Upper lobe of left lung (tissue), 6 donors: Measurements from ENCODE around the gene PNPLA1. TPM values are rescaled to one million over a fixed set of nuclear protein-coding genes. Genes with fewer than 3 reads are reported as not detected.
A peak's percentile ranks its signal among the peaks of the same experiment; 100 is the strongest.

ENCODE experiments used
- ATAC-seq, 2 donors: fragments of 200-7000 bp; cut with Tn5 transposase; one replicate each; pipeline ENCODE4 v1.9.1; 2022; ENCODE audit warnings: mild to moderate bottlenecking in 2 of 2, moderate library complexity in 2 of 2; ENCODE audit not compliant: low FRiP score in 2 of 2
- DNase-seq, 2 donors: peaks; one replicate each; pipeline ENCODE4 v3.0.0-alpha.2; 2019 to 2020
- H3K27ac ChIP-seq, 4 donors: fragments of 200-600 bp; sonication (generic); one replicate each; pipeline ENCODE4 v1.5.1; 2016 to 2019
- H3K27me3 ChIP-seq, 4 donors: fragments of 200-600 bp; sonication (generic); one replicate each; pipeline ENCODE4 v1.5.1; 2017 to 2019
- H3K36me3 ChIP-seq, 4 donors: fragments of 200-600 bp; sonication (generic); one replicate each; pipeline ENCODE4 v1.5.1; 2016 to 2019
- H3K4me1 ChIP-seq, 4 donors: fragments of 200-600 bp; sonication (generic); one replicate each; pipeline ENCODE4 v1.5.1; 2018 to 2019
- H3K4me3 ChIP-seq, 4 donors: fragments of 200-600 bp; sonication (generic); one replicate each; pipeline ENCODE4 v1.5.1; 2017 to 2019; ENCODE audit warnings: mild to moderate bottlenecking in 2 of 4, moderate library complexity in 1 of 4
- H3K9me3 ChIP-seq, 4 donors: fragments of 200-600 bp; sonication (generic); one replicate each; pipeline ENCODE4 v1.5.1; 2018 to 2019
- CTCF ChIP-seq, 6 experiments: fragments of 450-650 bp in 4 of 6; fragments of 200-600 bp in 2 of 6; sonication (generic) in 2 of 6; IDR thresholded peaks; one replicate each; pipeline ENCODE4 v1.5.1; 2016 to 2019; ENCODE audit warnings: antibody characterized with exemption in 6 of 6
- EP300 ChIP-seq, 4 donors: sonication (generic); formaldehyde crosslinking; IDR thresholded peaks; one replicate each; pipeline ENCODE4 v1.5.1; 2017; ENCODE audit warnings: antibody characterized with exemption in 4 of 4, control low read depth in 2 of 4
- POLR2A ChIP-seq, 4 donors: fragments of 450-650 bp; IDR thresholded peaks; one replicate each; pipeline ENCODE4 v1.5.1; 2016 to 2017; ENCODE audit warnings: antibody characterized with exemption in 4 of 4, mild to moderate bottlenecking in 2 of 4
- POLR2AphosphoS5 ChIP-seq, 2 donors: sonication (generic); formaldehyde crosslinking; IDR thresholded peaks; one replicate each; pipeline ENCODE4 v1.5.1; 2017; ENCODE audit warnings: antibody characterized with exemption in 2 of 2
- WGBS, 2 donors: methylation state at CpG; one replicate each; pipeline ENCODE4 v1.1.5; 2017 to 2018; 5-methylcytosine and 5-hydroxymethylcytosine counted together
- total RNA-seq, 6 donors: library from RNA; depleted of rRNA in 4 of 6; stranded (reverse); fragments of >200 nt in 4 of 6; gene quantifications; one replicate each; pipeline versions ENCODE4 v1.1.0 to v1.2.1, GENCODE V29; 2016 to 2021
- donor health status: DM: no; HTN: no; CAD: no; lungs with moderate emphysema.
- donor health status: DM: no; HTN: yes; CAD: no; lungs with severe emphysema.

PNPLA1 gene
- total RNA-seq, 6 donors from 2014 or later, result 0.14 to 0.61 (median 0.30) TPM; not detected in 3

- H3K36me3 ChIP-seq, result peaks cover 31 to 87% (median 52%) of the 10 kb centered on the region in 4 donors
- ATAC-seq (no peak), DNase-seq (no peak)
- no peaks in the 10 kb centered on the region for H3K27me3 ChIP-seq
- H3K4me3 ChIP-seq, result no peak overlapping the region
- H3K27ac ChIP-seq, result no peak overlapping the region
- WGBS, 2 donors, result 99 to 100% methylated on average over 1 to 11 of the region's 11 CpGs
- no peak for TF ChIP-seq POLR2A (IDR thresholded peaks at IDR 0.05)
- no peak for TF ChIP-seq CTCF (IDR thresholded peaks at IDR 0.05)
- TF ChIP-seq POLR2AphosphoS5 (IDR thresholded peaks at IDR 0.05), result no peak
- TF ChIP-seq EP300 (IDR thresholded peaks at IDR 0.05), result no peak
- no peaks in the 10 kb centered on the region for H3K9me3 ChIP-seq
- H3K4me1 ChIP-seq, result peaks cover 0 to 5% (median 0%) of the 10 kb centered on the region in 4 donors
These were observed 39.5 kb upstream of the PNPLA1 start for GRCh38 chr6:36230371-36230770.

GRCh38 chr6:36232172-36232571 is 37.7 kb upstream of the PNPLA1 start:
- DNase-seq (no peak), ATAC-seq (no peak)
- no peaks in the 10 kb centered on the region for H3K9me3 ChIP-seq
- H3K4me3 ChIP-seq, result no peak overlapping the region
- TF ChIP-seq POLR2AphosphoS5 (IDR thresholded peaks at IDR 0.05) (no peak), EP300 (IDR thresholded peaks at IDR 0.05) (no peak), CTCF (IDR thresholded peaks at IDR 0.05) (no peak), POLR2A (IDR thresholded peaks at IDR 0.05) (no peak)
- H3K27me3 ChIP-seq, result no peaks in the 10 kb centered on the region
- peaks cover 27 to 69% (median 49%) of the 10 kb centered on the region in 4 donors for H3K36me3 ChIP-seq
- H3K27ac ChIP-seq, result no peak overlapping the region
- 85 to 88% methylated on average over 4 of the region's 4 CpGs for WGBS, 2 donors
- peaks cover 0 to 5% (median 0%) of the 10 kb centered on the region in 4 donors for H3K4me1 ChIP-seq

- ATAC-seq (peak in 1 of 2 donors; percentile 25), DNase-seq (no peak)
- Histone ChIP-seq H3K27me3 (no peaks in the 10 kb centered on the region), H3K9me3 (no peaks in the 10 kb centered on the region), H3K4me1 (no peaks in the 10 kb centered on the region), H3K36me3 (peaks cover 6 to 38% (median 26%) of the 10 kb centered on the region in 4 donors), H3K27ac (no peak overlapping the region), H3K4me3 (no peak overlapping the region)
- 33 to 48% methylated on average over 3 of the region's 3 CpGs for WGBS, 2 donors
- TF ChIP-seq CTCF (IDR thresholded peaks at IDR 0.05) (no peak), POLR2AphosphoS5 (IDR thresholded peaks at IDR 0.05) (no peak), POLR2A (IDR thresholded peaks at IDR 0.05) (no peak), EP300 (IDR thresholded peaks at IDR 0.05) (no peak)
These were observed 34.6 kb upstream of the PNPLA1 start for GRCh38 chr6:36235309-36235708.

GRCh38 chr6:36235862-36236261 is 34.0 kb upstream of the PNPLA1 start:
- H3K27me3 ChIP-seq, result no peaks in the 10 kb centered on the region
- 97 to 98% methylated on average over 17 of the region's 17 CpGs for WGBS, 2 donors
- TF ChIP-seq POLR2A (IDR thresholded peaks at IDR 0.05) (no peak), POLR2AphosphoS5 (IDR thresholded peaks at IDR 0.05) (no peak), EP300 (IDR thresholded peaks at IDR 0.05) (no peak), CTCF (IDR thresholded peaks at IDR 0.05) (no peak)
- DNase-seq, result peak in 1 of 2 donors; percentile 42
- no peaks in the 10 kb centered on the region for H3K9me3 ChIP-seq
- H3K4me3 ChIP-seq, result no peak overlapping the region
- H3K4me1 ChIP-seq, result no peaks in the 10 kb centered on the region
- H3K27ac ChIP-seq, result no peak overlapping the region
- ATAC-seq, result no peak
- peaks cover under 1 to 33% (median 21%) of the 10 kb centered on the region in 4 donors for H3K36me3 ChIP-seq

GRCh38 chr6:36239774-36240173 is 30.1 kb upstream of the PNPLA1 start:
- Histone ChIP-seq H3K4me3 (no peak overlapping the region), H3K27me3 (no peaks in the 10 kb centered on the region), H3K9me3 (no peaks in the 10 kb centered on the region), H3K4me1 (no peaks in the 10 kb centered on the region), H3K27ac (no peak overlapping the region), H3K36me3 (no peaks in the 10 kb centered on the region)
- DNase-seq, result no peak
- ATAC-seq, result no peak
- TF ChIP-seq CTCF (IDR thresholded peaks at IDR 0.05), result no peak
- TF ChIP-seq EP300 (IDR thresholded peaks at IDR 0.05), result no peak
- no peak for TF ChIP-seq POLR2AphosphoS5 (IDR thresholded peaks at IDR 0.05)
- TF ChIP-seq POLR2A (IDR thresholded peaks at IDR 0.05), result no peak
- 80 to 82% methylated on average over 5 of the region's 5 CpGs for WGBS, 2 donors
